PC-3 (cell line): ENCODE data around the gene CRY2.

Experiments used
- CTCF ChIP-seq: fragments of 300-600 bp; sonication (generic); conservative IDR thresholded peaks from 2 replicates; pipeline ENCODE4 v1.5.1; 2017; ENCODE audit warnings: antibody characterized with exemption, low read depth, mild to moderate bottlenecking, low read length
- EZH2 ChIP-seq: fragments of 300-600 bp; sonication (generic); IDR thresholded peaks from one replicate; pipeline ENCODE4 v1.6.1; 2017; ENCODE audit warnings: antibody characterized with exemption, mild to moderate bottlenecking, low read length; ENCODE audit not compliant: unreplicated experiment

- TF ChIP-seq CTCF (no peak), EZH2 (no peak)
Measured at GRCh38 chr11:45899448-45900174, 52.3 kb downstream of the CRY2 start.
